ENCODE data around the gene ZNF32. TPM values are rescaled to one million over a fixed set of nuclear protein-coding genes. Genes with fewer than 3 reads are reported as not detected.

Gene ZNF32
- total and polyA plus RNA-seq, 8 donors: 29.1 to 59.5 (median 52.8) TPM

- DNase-seq (no peak), ATAC-seq (no peak)
- Histone ChIP-seq H3K27ac (no peak overlapping the region), H3K9me3 (no peaks in the 10 kb centered on the region), H3K27me3 (no peaks in the 10 kb centered on the region), H3K4me3 (no peak overlapping the region), H3K36me3 (no peaks in the 10 kb centered on the region), H3K4me1 (peaks cover 0 to 16% of the 10 kb centered on the region in 2 donors)
- intact Hi-C loops (cut with DNase I): no loop called here
- no peak for TF ChIP-seq CTCF (IDR thresholded peaks at IDR 0.05)
Observed at GRCh38 chr10:43599333-43599732, 49.3 kb downstream of the ZNF32 start.

- H3K36me3 ChIP-seq: no peaks in the 10 kb centered on the region
- intact Hi-C loops (cut with DNase I): no loop called here
- H3K9me3 ChIP-seq: no peaks in the 10 kb centered on the region
- DNase-seq: peak in 2 of 4 donors; percentile 51 to 73
- no peak overlapping the region for H3K27ac ChIP-seq
- no peaks in the 10 kb centered on the region for H3K27me3 ChIP-seq
- H3K4me3 ChIP-seq: no peak overlapping the region
- no peak for ATAC-seq
- H3K4me1 ChIP-seq: peaks cover 0 to 16% of the 10 kb centered on the region in 2 donors
- TF ChIP-seq CTCF (IDR thresholded peaks at IDR 0.05): no peak
Observed at GRCh38 chr10:43598446-43598845, 50.2 kb downstream of the ZNF32 start.

GRCh38 chr10:43596546-43596945 lies 52.1 kb downstream of the ZNF32 start:
- no peak overlapping the region for H3K4me3 ChIP-seq
- no peak for TF ChIP-seq CTCF (IDR thresholded peaks at IDR 0.05)
- no peak overlapping the region for H3K27ac ChIP-seq
- H3K9me3 ChIP-seq: peaks cover 0 to 2% of the 10 kb centered on the region in 2 donors
- H3K4me1 ChIP-seq: peaks cover 0 to 16% of the 10 kb centered on the region in 2 donors
- no peak for DNase-seq
- H3K36me3 ChIP-seq: no peaks in the 10 kb centered on the region
- no peak for ATAC-seq
- intact Hi-C loops (cut with DNase I): no loop called here
- H3K27me3 ChIP-seq: no peaks in the 10 kb centered on the region

- ATAC-seq (no peak), DNase-seq (no peak)
- no peak for TF ChIP-seq CTCF (IDR thresholded peaks at IDR 0.05)
- H3K4me1 ChIP-seq: peaks cover 0 to 16% of the 10 kb centered on the region in 2 donors
- no peaks in the 10 kb centered on the region for H3K27me3 ChIP-seq
- intact Hi-C loops (cut with DNase I): no loop called here
- no peak overlapping the region for H3K27ac ChIP-seq
- H3K36me3 ChIP-seq: no peaks in the 10 kb centered on the region
- H3K9me3 ChIP-seq: peaks cover 0 to 2% of the 10 kb centered on the region in 2 donors
- no peak overlapping the region for H3K4me3 ChIP-seq
Observed at GRCh38 chr10:43595739-43596298, 52.9 kb downstream of the ZNF32 start.

GRCh38 chr10:43594944-43595589 lies 53.6 kb downstream of the ZNF32 start:
- no peaks in the 10 kb centered on the region for H3K36me3 ChIP-seq
- H3K27ac ChIP-seq: no peak overlapping the region
- intact Hi-C loops (cut with DNase I): no loop called here
- peaks cover 0 to 16% of the 10 kb centered on the region in 2 donors for H3K4me1 ChIP-seq
- ATAC-seq (peak; percentile 70), DNase-seq (peak in 1 of 4 donors; percentile 50)
- no peak for TF ChIP-seq CTCF (IDR thresholded peaks at IDR 0.05)
- H3K4me3 ChIP-seq: no peak overlapping the region
- peaks cover 0 to 2% of the 10 kb centered on the region in 2 donors for H3K9me3 ChIP-seq
- H3K27me3 ChIP-seq: no peaks in the 10 kb centered on the region

Other genes starting within 250 kb of the ZNF32 start
- gene HNRNPF, start 239.7 kb downstream of the ZNF32 start, total RNA-seq: 100 to 1,000 TPM; 161 to 230 TPM
- gene HNRNPF, start 239.7 kb downstream of the ZNF32 start, polyA plus RNA-seq (ENCODE audit: insufficient read length in 6 of 6): 100 to 1,000 TPM; 165 to 189 (median 175) TPM
- 1 to 10 TPM; 4.4 to 4.7 TPM for gene ZNF487, start 211.8 kb downstream of the ZNF32 start, total RNA-seq
- gene ZNF487, start 211.8 kb downstream of the ZNF32 start, polyA plus RNA-seq (ENCODE audit: insufficient read length in 6 of 6): 10 to 100 TPM in 2 of 6 donors, 1 to 10 TPM in 4; 7.5 to 11.3 (median 9.6) TPM
- 1 to 10 TPM; 2.3 to 4.8 TPM for gene ZNF239, start 74.3 kb downstream of the ZNF32 start, total RNA-seq
- gene ZNF239, start 74.3 kb downstream of the ZNF32 start, polyA plus RNA-seq (ENCODE audit: insufficient read length in 6 of 6): 10 to 100 TPM in 4 of 6 donors, 1 to 10 TPM in 2; 9.5 to 11.2 (median 10.5) TPM
- gene ZNF485, start 42.4 kb downstream of the ZNF32 start, total RNA-seq: 1 to 10 TPM; 1.9 to 5.0 TPM
- gene ZNF485, start 42.4 kb downstream of the ZNF32 start, polyA plus RNA-seq (ENCODE audit: insufficient read length in 6 of 6): 1 to 10 TPM; 4.4 to 5.3 (median 4.9) TPM